K562 (cell line): Measurements from ENCODE around the gene ST6GALNAC1. TPM values are rescaled to one million over a fixed set of nuclear protein-coding genes. Genes with fewer than 3 reads are reported as not detected.
A peak's percentile ranks its signal among the peaks of the same experiment; 100 is the strongest.

Experiments
- ATF1 ChIP-seq, 2 experiments: fragments of 450-650 bp in 1 of 2; IDR thresholded peaks; 2 replicates each; pipeline ENCODE4 v1.6.1; 2016; ENCODE audit warnings: missing compliant biosample characterization in 1 of 2, missing genetic modification characterization in 1 of 2
- BRCA1 ChIP-seq, 2 experiments: fragments of 450-650 bp in 1 of 2; sonication (generic) in 1 of 2; formaldehyde crosslinking in 1 of 2; IDR thresholded peaks; 2 replicates each; pipeline versions ENCODE4 v1.5.0 to v1.6.1; 2017 to 2020; ENCODE audit warnings: mild to moderate bottlenecking in 1 of 2, missing genetic modification reagents in 1 of 2
- BRF2 ChIP-seq: IDR thresholded peaks from 3 replicates; pipeline ENCODE4 v1.6.1; 2011; ENCODE audit warnings: borderline replicate concordance, mild to moderate bottlenecking; ENCODE audit not compliant: insufficient read length, insufficient read depth
- CHD7 ChIP-seq: fragments of 200-600 bp; sonication (generic); IDR thresholded peaks from one replicate; pipeline ENCODE4 v1.6.1; 2012; ENCODE audit warnings: mild to moderate bottlenecking, low read depth, low read length, inconsistent platforms
- DPF2 ChIP-seq: fragments of 450-650 bp; IDR thresholded peaks from 2 replicates; pipeline ENCODE4 v1.6.1; 2016
- ELK3 ChIP-seq: fragments of 450-650 bp; formaldehyde crosslinking; IDR thresholded peaks from 2 replicates; pipeline ENCODE4 v1.4.0; 2020; ENCODE audit warnings: mild to moderate bottlenecking
- IRF9 ChIP-seq: fragments of 450-650 bp; IDR thresholded peaks from 2 replicates; pipeline ENCODE4 v1.6.1; 2016; ENCODE audit warnings: missing biosample characterization, missing genetic modification characterization
- MBD2 ChIP-seq: sonication (generic); IDR thresholded peaks from 2 replicates; pipeline ENCODE4 v1.6.1; 2016; ENCODE audit warnings: low read depth, borderline replicate concordance
- NFE2 ChIP-seq: IDR thresholded peaks from 2 replicates; pipeline ENCODE4 v1.6.1; 2014; ENCODE audit warnings: antibody characterized with exemption, low read depth
- TAL1 ChIP-seq: fragments of 450-650 bp; IDR thresholded peaks from 2 replicates; pipeline ENCODE4 v1.6.1; 2016; ENCODE audit warnings: mild to moderate bottlenecking
- TCF3 ChIP-seq: sonication (generic); formaldehyde crosslinking; IDR thresholded peaks from 2 replicates; pipeline ENCODE4 v1.4.0; 2020; ENCODE audit warnings: mild to moderate bottlenecking, missing genetic modification reagents
- ZNF280B ChIP-seq: fragments of 250-450 bp; sonication (Bioruptor Pico); IDR thresholded peaks from 2 replicates; pipeline ENCODE4 v1.5.1; 2021; ENCODE audit warnings: mild to moderate bottlenecking
- polyA plus RNA-seq, 8 experiments: library from polyadenylated mRNA; depleted of rRNA in 4 of 8; stranded (reverse) in 5 of 8; unstranded in 3 of 8; fragments of >200 nt; fragmentation: Nextera tagmentation in 2 of 8; fragmentation: Illumina TruSeq in 1 of 8; extraction: Ambion mirVana in 2 of 8; extraction: Trizol in 1 of 8; gene quantifications; 2 replicates each; pipeline versions ENCODE4 v1.2.1 to v1.2.3, GENCODE V29; 2011 to 2014; ENCODE audit warnings: inconsistent platforms in 1 of 8, missing spikeins in 1 of 8
- total RNA-seq, 7 experiments: library from RNA; depleted of rRNA in 6 of 7; stranded (reverse); fragments of >200 nt in 6 of 7; fragmentation: Illumina TruSeq in 2 of 7; extraction: Trizol in 2 of 7; gene quantifications; 2 replicates each; pipeline versions ENCODE4 v1.2.1 to v1.2.3, GENCODE V29; 2011 to 2021; ENCODE audit warnings: low replicate concordance in 1 of 7

The ST6GALNAC1 gene
- total and polyA plus RNA-seq, 9 of the 15 experiments (the other 6 are each of a cell fraction or from before 2014, with no cell fraction given) = 20.6 to 68.4 (median 50.5) TPM

- no peak for TF ChIP-seq ELK3
- no peak for TF ChIP-seq IRF9
- no peak for TF ChIP-seq CHD7
- TF ChIP-seq ZNF280B (CRISPR knock-in tag) = no peak
- TF ChIP-seq MBD2 = no peak
- TF ChIP-seq TAL1 = peak; percentile 53
- TF ChIP-seq BRCA1 (IDR thresholded peaks at IDR 0.05) = no peak
- TF ChIP-seq BRCA1 (CRISPR knock-in tag; IDR thresholded peaks at IDR 0.05) = no peak
- peak; percentile 85 for TF ChIP-seq TCF3 (CRISPR knock-in tag)
- peak; percentile 65 for TF ChIP-seq DPF2
- TF ChIP-seq BRF2 = no peak
- TF ChIP-seq NFE2 = peak; percentile 81
- TF ChIP-seq ATF1 (CRISPR knock-in tag; IDR thresholded peaks at IDR 0.05) = no peak
- TF ChIP-seq ATF1 (tag; IDR thresholded peaks at IDR 0.05) = no peak
Observed at GRCh38 chr17:76577876-76578275, 65.7 kb downstream of the ST6GALNAC1 start (continued).
